ENCODE data around the gene MALRD1.

Gene MALRD1

DNA sequence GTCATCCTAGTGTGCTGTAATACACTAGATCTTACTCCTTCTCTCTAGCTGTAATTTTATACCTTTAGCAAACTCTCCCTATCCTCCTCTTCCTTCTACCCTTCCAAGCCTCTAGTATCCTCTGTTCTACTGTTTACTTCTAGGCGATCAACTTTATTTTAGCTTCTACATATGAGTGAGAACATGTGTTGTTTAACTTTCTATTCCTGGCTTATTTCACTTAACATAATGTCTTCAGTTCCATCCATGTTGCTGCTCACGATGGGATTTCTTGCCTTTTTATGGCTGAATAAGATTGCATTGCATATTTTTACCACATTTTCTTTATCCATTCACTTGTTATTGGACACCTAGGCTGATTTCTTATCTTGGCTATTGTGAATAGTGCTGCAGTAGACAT, 318.6 kb downstream of the MALRD1 start:
- no peak for DNase-seq (ENCODE audit: low read depth in 2 of 2)

DNA sequence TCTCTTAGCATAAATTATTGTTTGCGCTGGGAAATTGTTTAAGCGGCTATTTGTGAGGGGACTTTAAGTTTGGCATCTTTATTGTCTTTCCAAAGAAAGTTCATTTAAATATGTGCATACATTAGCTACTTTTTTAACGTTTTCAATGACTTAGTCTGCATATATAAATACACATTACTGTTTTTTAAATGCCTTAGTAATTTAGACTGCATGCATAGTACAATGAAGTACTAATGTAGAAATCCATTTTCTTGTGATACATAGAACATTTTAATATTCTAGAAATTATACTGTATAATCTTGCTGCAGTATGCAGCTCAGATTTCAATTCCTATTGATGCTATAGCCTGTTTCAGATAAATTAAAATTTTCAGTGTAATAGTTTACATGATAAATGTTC, 325.4 kb downstream of the MALRD1 start:
- DNase-seq (ENCODE audit: low read depth in 2 of 2), result no peak

DNA sequence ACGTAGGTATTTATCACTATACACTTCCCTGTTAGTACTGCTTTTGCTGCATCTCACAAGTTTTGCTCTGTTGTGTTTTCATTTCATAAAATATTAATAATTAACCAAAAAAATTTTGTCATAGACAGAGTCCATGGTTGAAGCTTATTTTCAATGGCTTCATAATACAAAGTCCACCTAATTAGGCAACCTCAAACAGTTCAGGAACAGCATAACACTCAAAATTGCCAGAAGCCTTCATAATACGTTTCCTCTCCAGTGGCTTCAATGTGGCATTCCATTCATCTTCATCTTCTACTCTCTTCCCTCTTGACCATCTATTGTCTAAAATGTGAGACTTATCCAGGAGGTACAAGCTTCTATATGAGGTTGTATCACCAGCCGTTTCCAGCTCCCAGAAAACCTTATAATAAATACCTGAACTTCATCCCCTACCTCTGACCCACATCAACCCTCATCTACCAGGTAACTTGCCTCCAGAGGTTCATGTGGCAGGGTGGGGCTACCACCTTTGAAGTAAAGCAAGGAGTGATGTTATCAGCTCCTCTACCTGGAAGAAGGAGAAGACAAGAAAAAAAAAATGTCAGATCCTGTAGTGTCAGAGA, 337.3 kb downstream of the MALRD1 start:
- DNase-seq (ENCODE audit: low read depth in 2 of 2), result no peak

DNA sequence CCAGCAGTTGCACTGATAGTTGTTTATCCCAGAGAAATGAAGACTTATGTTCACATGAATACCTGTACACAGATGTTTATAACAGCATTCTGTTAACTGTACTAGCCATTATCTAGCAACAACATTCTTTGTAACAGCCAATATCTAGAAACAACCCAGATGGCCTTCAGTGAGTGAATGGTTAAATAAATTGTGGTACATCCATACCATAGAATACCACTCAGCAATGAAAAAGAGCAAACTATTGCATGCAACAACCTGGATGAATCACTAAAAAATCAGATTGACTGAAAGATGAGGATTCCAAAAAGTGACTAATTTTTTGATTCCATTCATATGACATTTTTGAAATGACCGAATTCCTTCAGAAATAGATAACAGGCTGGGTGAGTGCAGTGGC, 360.3 kb downstream of the MALRD1 start:
- no peak for DNase-seq (ENCODE audit: low read depth in 2 of 2)

DNA sequence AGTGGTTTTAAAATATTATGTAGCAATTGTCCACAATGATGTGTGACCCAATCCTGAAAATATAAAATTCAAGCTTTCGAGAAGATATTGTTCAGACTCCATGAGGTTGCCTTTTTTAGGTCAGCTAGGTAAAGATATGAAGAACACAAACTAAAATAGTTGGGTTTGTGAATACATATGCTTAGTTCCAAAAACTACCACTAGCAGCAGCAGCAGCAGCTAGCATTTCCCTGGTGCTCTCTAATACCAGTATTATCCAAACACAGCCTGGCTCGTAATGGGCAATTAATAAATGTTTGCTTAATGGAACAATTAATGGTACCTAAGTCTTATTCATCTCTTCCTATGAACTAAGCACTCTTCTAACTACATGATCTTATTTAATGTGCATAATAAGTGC, 362.5 kb downstream of the MALRD1 start:
- DNase-seq (ENCODE audit: low read depth in 2 of 2), result no peak

DNA sequence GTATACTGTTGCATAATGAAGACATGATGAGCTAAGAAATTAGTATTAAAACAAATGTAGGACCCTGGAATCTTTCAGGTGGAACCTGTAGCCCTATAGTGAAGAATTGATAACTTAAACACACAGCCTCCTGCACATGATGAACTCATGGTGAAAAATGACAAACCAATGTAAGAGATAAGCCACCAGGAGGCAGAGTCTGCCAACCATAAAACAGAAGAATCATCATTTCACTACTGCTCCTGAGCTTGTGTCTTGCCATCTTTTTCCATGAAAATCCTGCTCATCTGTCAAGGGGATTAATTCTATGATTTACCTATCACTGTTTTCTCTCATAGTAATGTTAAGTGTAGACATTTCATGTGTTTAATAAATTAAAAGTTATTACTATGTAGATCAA, 363.9 kb downstream of the MALRD1 start:
- no peak for DNase-seq (ENCODE audit: low read depth in 2 of 2)

DNA sequence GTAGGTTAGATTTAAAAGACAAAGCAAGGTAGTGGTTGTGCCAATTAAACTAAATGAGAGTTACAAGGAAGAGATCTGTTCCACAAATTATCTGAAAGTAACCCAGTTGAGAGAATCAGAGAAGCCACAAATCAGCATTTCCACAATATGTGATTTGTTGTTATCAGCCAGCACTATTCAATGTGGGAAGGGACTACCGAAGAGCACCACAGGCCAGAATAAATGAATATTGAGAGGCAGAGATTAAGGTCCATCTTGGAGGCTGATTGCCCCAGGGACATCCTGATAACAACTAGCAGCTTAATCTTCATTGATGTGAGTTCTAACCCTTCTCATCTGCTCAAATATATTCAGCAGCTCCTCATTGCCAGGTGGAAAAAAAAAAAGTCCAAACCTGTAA, 367.6 kb downstream of the MALRD1 start:
- no peak for DNase-seq (ENCODE audit: low read depth in 2 of 2)

DNA sequence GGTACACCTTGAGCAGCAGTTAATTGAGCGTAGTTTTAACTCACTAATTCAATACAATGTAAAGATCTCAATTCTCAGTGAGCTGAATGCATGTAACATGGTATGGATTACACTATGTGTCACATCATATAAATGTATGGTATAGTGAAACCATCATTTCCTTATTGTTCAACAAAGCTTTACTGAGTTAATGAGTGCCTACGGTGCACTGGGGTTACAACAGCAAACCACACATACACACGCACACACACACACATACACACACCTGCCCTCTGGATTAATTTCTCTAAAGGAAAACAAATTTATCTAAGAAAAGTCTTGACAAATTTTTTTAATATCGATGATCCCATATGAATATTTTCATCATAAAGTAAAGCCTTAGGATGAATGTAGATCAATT, 369.1 kb downstream of the MALRD1 start:
- DNase-seq (ENCODE audit: low read depth in 2 of 2), result no peak

DNA sequence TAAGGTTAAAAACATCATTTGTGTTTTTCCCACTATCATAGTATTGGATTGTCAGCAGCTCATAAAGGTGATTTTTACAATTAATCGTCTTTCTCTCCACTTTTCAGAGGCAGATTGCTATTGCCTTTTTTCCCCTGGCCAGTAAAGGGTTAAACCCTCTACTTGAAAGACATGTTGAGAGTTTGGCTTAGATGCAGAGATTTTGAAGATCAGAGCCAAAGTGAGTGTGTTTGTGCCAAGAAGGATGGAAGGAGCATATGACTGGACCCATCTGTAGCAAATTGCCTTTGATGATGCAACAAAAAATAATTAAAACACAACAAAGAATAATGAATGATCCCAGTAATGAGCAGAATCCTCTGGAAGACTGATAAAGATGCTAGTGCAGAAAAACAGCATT, 373.1 kb downstream of the MALRD1 start:
- no peak for DNase-seq (ENCODE audit: low read depth in 2 of 2)

DNA sequence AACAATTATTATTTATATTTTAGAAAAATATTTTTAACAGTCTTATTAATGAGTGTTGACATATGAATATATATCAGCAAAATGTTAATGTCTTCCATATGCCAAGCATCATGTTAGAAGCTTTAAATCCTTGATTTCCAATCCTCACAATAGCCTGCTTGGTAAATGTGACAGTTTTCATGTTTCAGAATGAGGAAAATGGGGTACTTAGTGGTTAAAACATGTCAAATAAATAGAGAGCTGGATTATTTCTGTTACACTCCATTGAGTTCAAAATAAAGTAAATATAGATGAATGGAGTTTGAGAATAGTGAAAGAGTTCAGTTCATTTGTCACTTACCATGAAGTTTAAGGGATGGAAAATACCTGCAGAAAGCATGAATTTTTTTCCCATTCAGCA, 377.4 kb downstream of the MALRD1 start:
- DNase-seq (ENCODE audit: low read depth in 2 of 2), result no peak

DNA sequence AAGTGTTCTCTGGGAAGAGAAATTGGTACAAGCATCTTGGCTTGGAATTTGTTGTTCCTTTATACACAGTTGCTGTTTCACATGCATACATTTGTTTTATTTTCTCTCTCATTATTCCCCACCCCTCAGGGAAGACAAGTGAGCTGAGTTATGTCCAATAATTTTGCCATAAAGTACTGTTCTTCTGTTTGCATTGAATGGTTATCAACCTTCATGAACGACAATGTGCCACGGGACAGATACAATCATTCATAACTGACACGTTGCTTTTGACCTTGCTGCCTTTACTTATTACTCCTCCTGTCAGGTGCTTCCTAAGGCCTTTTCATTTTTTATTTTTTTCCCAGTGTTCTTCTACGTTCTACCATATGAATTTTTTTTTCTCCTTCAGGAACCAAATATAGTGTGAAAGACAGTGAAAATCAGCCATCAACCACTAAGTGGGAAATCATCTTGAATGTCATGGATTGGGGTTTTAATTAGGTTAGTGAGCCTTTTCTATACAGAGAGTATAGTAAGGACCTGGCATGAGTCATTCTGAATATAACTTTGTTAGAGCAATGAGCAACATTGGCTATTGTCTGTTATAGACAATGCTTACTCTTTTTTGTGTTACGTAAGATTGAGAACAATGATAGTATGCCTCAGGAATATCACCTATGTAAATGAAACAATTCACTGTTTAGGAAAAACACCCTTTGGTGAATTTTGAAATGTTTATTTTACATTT, 383.2 kb downstream of the MALRD1 start:
- DNase-seq (ENCODE audit: low read depth in 2 of 2), result no peak

DNA sequence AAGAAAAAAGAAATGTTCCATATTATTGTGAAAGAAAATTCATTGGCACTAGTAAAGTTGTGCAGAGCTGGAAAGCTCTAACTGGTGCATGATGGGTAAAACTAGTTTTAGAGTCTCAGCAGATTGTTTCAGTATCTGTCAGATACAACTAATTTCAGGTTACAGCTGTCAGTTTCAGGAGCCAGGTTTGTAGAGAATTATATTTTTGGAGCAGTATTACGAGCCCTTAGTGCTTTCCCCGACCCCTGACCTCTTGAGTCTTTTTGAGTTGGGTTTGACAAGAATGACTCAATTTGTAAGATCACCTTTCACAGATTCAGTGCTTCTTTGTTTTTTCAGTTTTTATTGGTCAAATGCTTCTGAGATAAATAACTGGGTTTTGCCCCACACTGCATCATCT, 401.3 kb downstream of the MALRD1 start:
- no peak for DNase-seq (ENCODE audit: low read depth in 2 of 2)

DNA sequence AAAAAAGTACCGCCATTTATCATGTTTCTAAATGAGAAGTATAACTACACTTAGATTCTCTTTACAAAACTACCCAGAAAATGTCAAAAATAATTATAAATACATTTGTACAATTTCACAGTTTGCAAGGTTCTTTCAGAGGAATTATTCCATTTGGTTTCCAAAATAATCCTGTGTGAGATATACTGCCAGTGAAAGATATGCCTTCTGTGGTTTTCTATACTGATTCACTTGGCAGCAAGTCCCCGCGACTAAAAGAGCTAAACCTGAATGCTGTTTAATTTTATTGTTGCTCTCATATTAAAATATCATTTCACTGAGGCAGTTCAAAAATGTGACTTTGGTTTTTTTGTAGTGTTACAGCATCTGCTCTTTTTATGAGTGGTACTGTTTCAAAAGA, 402.8 kb downstream of the MALRD1 start:
- DNase-seq (ENCODE audit: low read depth in 2 of 2), result no peak

DNA sequence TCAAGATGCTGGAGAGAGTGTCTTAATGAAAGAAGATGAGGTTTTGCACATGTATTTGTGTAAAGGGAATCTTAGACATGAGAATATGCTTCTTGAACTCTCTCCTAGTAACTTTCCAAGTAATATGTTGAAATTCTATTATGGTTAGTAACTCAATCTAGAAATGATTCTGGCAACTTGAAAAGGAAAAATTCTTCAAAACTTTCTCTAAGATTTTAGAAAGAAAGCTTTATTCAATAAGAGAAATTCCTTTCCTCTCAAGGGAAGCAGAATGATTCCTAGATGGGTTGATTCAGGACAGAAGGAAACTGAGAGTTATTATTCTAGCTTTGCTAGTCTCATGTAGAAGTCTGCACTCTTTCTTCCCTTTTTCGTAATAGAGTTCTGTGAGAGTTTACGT, 403.3 kb downstream of the MALRD1 start:
- DNase-seq (ENCODE audit: low read depth in 2 of 2), result no peak

DNA sequence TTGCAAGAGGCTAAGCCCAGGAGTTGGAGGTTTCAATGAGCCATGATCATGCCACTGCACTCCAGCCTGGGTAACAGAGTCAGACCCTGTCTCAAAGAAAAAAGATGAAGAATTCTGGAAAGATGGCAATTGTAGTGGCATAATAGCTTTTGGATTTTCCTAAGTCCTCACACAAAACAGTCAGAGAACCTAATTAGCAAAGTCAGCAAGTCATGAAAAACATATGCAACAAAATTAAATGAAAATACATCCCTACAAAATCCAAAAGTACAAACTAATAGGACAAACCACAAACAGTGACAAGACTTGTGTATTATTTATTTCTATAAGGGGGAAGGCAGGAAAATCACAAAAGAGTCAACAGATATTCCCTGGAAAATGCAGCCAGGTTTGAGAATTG, 405.4 kb downstream of the MALRD1 start:
- no peak for DNase-seq (ENCODE audit: low read depth in 2 of 2)

DNA sequence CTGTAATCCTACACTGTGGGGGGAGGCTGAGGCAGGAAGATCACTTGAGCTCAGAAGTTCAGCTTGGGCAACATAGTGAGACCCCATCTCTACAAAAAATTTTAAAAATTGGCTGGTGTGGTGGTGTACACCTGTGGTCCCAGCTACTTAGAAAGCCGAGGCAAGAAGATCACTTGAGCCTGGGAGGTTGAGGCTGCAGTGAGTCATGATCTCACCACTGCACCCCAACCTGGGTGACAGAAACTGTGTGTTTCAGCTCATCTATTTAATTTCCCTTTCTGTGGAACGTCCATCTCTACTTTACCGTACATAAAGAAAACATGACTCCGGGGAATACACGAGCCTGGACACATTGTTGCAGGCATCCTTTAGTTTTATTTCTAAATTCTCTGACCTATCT, 413.0 kb downstream of the MALRD1 start:
- DNase-seq (ENCODE audit: low read depth in 2 of 2), result no peak

DNA sequence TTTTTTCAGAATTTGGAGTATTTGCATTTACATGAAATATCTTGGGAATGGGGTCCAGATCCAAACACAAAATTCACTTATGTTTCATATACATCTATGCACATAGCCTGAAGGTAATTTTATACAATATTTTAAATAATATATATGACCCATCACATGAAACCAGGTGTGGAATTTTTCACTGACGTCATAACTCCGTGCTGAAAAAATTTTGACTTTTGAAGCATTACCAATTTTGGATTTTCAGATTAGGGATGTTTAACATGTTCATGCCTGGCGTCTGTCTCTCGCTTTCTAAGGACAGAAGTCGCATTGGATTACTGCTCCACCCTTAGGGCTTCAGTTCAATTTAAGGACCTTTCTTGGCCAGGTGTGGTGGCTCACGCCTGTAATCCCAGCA, 418.1 kb downstream of the MALRD1 start:
- DNase-seq (ENCODE audit: low read depth in 2 of 2), result no peak

DNA sequence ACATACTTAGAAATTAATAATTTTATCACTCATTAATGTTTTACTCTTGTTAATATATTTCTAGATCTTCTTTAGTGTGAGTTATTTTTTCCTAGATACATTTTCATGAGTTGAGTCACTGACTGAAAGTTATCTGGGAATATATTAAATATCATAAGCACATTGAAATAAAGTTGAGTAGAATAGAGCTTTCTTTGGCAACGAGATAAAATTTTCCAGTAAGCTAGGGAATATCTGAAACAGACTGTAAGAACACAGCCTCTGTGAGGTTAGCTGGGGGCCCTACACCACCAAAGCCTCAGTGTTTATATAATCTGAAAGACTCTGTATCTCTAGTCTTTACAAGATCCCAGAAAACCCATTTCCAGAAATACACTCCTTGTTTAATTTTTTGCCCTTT, 419.8 kb downstream of the MALRD1 start:
- DNase-seq (ENCODE audit: low read depth in 2 of 2), result no peak

DNA sequence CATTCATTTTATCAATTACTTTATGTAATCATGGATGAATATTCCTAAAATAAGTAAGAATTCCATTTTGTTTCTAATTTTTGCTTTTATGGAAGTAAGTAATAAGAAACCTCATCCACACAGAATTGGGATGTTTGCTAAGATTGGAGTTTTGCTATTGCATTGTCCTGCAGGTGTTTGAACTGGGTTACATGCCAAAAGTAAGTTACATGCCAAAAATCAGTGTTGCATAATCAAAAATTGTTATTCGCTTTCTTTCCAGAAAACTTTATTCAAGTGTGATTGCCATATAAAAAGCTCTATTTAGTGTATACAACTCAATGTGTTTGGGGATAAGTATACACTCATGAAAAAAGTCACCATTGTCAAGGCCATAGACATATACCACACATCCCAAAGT, 420.9 kb downstream of the MALRD1 start:
- no peak for DNase-seq (ENCODE audit: low read depth in 2 of 2)

DNA sequence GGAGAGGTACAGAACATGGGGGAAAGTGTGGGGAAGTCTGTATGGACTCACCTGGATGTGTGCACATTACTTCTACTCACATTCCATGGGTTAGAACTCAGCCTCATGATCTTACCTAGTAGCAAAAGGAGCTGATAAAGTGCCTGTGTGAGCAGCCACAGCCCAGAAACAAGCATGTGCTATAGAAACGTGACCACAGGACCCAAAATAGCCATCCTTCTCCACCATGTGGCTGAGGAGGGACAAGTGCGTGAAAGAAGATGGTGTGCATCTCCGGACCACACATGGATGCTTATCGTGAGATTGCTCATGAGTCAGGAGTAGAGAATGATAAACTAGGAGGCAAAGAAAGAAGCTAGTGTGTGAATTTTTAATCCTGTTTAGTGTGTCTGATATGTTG, 431.3 kb downstream of the MALRD1 start:
- DNase-seq (ENCODE audit: low read depth in 2 of 2), result no peak

DNA sequence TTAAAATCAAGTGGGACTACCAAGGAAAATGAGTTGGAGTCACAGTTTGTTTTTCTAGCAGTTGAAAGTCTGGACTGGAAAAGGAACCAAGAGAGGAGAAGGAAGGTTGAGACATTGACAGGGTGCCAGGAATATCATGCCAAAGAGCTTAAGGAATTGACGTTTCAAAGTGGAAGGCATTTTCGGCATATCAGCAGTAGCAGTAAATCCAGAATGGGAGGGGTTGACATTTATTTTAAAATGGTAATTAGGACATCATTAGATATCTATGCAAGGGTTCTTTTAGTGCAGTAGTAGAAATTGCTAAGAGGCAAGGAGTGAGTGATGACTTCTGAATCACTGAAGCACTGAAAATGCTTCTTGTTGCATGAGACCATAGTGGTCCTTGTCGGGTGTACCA, 431.8 kb downstream of the MALRD1 start:
- DNase-seq (ENCODE audit: low read depth in 2 of 2), result no peak

DNA sequence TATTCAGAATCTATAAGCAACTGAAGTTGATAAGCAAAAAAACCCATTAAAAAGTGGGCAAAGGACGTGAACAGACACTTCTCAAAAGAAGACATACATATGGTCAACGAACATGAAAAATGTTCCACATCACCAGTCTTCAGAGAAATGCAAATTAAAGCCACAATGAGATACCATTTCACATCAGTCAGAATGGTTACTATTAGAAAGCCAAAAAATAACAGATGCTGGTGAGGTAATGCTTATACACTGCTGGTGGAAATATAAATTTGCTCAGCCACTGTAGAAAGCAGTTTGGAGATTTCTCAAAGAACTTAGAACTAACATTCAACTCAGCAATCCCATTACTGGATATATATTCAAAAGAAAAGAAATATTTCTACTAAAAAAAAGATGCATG, 434.8 kb downstream of the MALRD1 start:
- no peak for DNase-seq (ENCODE audit: low read depth in 2 of 2)

DNA sequence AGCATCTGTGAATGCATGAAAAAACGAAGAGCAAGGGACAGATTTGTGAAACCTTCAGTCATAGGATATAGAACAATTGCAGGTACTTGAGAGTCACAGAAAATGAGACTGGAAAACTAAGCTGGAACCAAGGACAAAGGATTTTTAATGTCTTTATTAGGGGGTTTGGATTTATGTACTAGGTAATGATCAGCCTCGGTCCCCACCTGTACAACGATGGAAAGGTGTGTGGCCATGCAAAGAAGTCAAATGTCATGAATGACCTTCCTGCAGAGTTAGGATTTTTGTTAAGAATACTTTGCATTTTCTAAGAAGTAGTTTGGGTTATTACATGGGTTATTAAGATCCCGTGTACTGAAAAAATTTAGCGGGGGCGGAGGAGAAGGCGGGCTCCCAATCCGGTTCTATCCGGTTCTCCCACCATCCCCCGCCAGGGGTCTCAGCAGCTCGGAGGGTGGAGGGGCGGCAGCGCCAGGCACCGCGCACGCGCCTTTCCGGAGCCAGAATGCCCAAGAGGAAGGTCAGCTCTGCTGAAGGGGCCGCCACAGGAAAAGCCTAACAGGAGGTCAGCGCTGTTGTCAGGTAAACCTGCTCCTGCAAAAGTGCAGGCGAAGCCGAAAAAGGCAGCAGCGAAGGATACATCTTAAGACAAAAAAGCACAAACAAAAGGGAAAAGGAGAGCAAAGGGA, 440.1 kb downstream of the MALRD1 start:
- no peak for DNase-seq (ENCODE audit: low read depth in 2 of 2)
